ENCODE measurements around the gene SNF8. TPM values are rescaled to one million over a fixed set of nuclear protein-coding genes. Genes with fewer than 3 reads are reported as not detected.

Gene SNF8
- total RNA-seq, 4 donors from 2014 or later, result 64.9 to 150 (median 96.5) TPM

GRCh38 chr17:48933035-48933434, 11.6 kb downstream of the SNF8 start:
- no peak for TF ChIP-seq CTCF (IDR thresholded peaks at IDR 0.05)
- TF ChIP-seq POLR2A (IDR thresholded peaks at IDR 0.05), result no peak
- peaks cover 59 to 69% of the 10 kb centered on the region in 2 donors for H3K36me3 ChIP-seq
- no peaks in the 10 kb centered on the region for H3K27me3 ChIP-seq
- no peaks in the 10 kb centered on the region for H3K9me3 ChIP-seq
- WGBS, 2 donors, result 95 to 96% methylated on average over 6 of the region's 6 CpGs
- no peaks in the 10 kb centered on the region for H3K4me1 ChIP-seq
- H3K27ac ChIP-seq, result no peak overlapping the region
- H3K4me3 ChIP-seq (replicated peaks in 1 of 3), result no peak overlapping the region
- no peak for DNase-seq
- intact Hi-C loops (cut with DNase I), result no loop called here

- no peak for TF ChIP-seq CTCF (IDR thresholded peaks at IDR 0.05)
- TF ChIP-seq POLR2A (IDR thresholded peaks at IDR 0.05), result no peak
- intact Hi-C loops (cut with DNase I), result no loop called here
- no peaks in the 10 kb centered on the region for H3K27me3 ChIP-seq
- H3K9me3 ChIP-seq, result no peaks in the 10 kb centered on the region
- DNase-seq, result no peak
- no peak overlapping the region for H3K27ac ChIP-seq
- peaks cover 63 to 67% of the 10 kb centered on the region in 2 donors for H3K36me3 ChIP-seq
- WGBS, 2 donors, result 75 to 79% methylated on average over 3 of the region's 3 CpGs
- H3K4me3 ChIP-seq (replicated peaks in 1 of 3), result no peak overlapping the region
- H3K4me1 ChIP-seq, result no peaks in the 10 kb centered on the region
These were observed 14.2 kb downstream of the SNF8 start for GRCh38 chr17:48930435-48930873.

- DNase-seq, result no peak
- no peak for TF ChIP-seq POLR2A (IDR thresholded peaks at IDR 0.05)
- TF ChIP-seq CTCF (IDR thresholded peaks at IDR 0.05), result no peak
- Histone ChIP-seq H3K4me1 (no peaks in the 10 kb centered on the region), H3K9me3 (no peaks in the 10 kb centered on the region), H3K27me3 (no peaks in the 10 kb centered on the region), H3K27ac (no peak overlapping the region), H3K36me3 (peaks cover 66 to 69% of the 10 kb centered on the region in 2 donors), H3K4me3 (replicated peaks in 1 of 3) (no peak overlapping the region)
- 55 to 60% methylated on average over 1 of the region's 1 CpG for WGBS, 2 donors
- intact Hi-C loops (cut with DNase I), result no loop called here
These were observed 14.9 kb downstream of the SNF8 start for GRCh38 chr17:48929812-48930165.

- H3K9me3 ChIP-seq, result no peaks in the 10 kb centered on the region
- WGBS, 2 donors, result 89 to 92% methylated on average over 6 of the region's 6 CpGs
- no peak for DNase-seq
- H3K27me3 ChIP-seq, result no peaks in the 10 kb centered on the region
- peaks cover 63 to 75% of the 10 kb centered on the region in 2 donors for H3K36me3 ChIP-seq
- intact Hi-C loops (cut with DNase I), result no loop called here
- no peak for TF ChIP-seq CTCF (IDR thresholded peaks at IDR 0.05)
- no peak for TF ChIP-seq POLR2A (IDR thresholded peaks at IDR 0.05)
- no peak overlapping the region for H3K27ac ChIP-seq
- no peaks in the 10 kb centered on the region for H3K4me1 ChIP-seq
- no peak overlapping the region for H3K4me3 ChIP-seq (replicated peaks in 1 of 3)
These were observed 15.5 kb downstream of the SNF8 start for GRCh38 chr17:48928876-48929811.

Data from thyroid gland (tissue), 4 donors.